Measurements from ENCODE around the gene DRC1.

DRC1 gene

DNA sequence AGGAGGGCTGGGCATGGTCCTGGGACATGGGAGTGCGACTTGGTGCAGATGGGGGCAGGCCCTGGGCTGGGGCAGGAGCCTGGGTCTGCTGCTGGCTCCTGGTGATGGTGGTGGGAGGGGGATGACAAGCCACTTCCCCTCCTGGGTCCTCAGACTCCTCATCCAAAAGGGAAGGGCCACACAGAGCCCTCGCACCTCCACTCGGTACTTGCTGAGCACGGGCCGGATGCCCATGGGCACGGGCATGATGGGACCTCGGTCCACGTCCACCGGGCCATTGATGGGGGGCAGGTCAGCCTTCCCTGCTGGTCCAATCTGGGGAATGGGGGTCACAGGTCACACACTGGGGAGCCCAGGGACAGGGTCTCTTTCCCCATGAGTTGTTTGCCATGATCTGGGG lies 72.1 kb downstream of the DRC1 start:
- Histone ChIP-seq H3K4me3 (ENCODE audit: low read depth, low read length) (no peak overlapping the region), H3K27me3 (ENCODE audit: control insufficient read depth, insufficient read depth, low read length) (no peaks in the 10 kb centered on the region), H3K36me3 (ENCODE audit: control insufficient read depth, insufficient read depth, low read length) (no peaks in the 10 kb centered on the region), H2AFZ (no peak overlapping the region), H3K9ac (no peak overlapping the region), H3K79me2 (no peaks in the 10 kb centered on the region), H3K4me2 (ENCODE audit: low read length) (no peak overlapping the region), H3K4me1 (no peaks in the 10 kb centered on the region), H3K9me3 (ENCODE audit: control insufficient read depth, low read length) (no peaks in the 10 kb centered on the region), H3K27ac (no peak overlapping the region)
- TF ChIP-seq CTCF (IDR thresholded peaks at IDR 0.05), result no peak

- no peak for TF ChIP-seq CTCF (IDR thresholded peaks at IDR 0.05)
- no peaks in the 10 kb centered on the region for H3K79me2 ChIP-seq
- no peaks in the 10 kb centered on the region for H3K9me3 ChIP-seq (ENCODE audit: control insufficient read depth, low read length)
- no peak overlapping the region for H2AFZ ChIP-seq
- H3K27ac ChIP-seq, result no peak overlapping the region
- no peak overlapping the region for H3K4me2 ChIP-seq (ENCODE audit: low read length)
- H3K9ac ChIP-seq, result no peak overlapping the region
- no peaks in the 10 kb centered on the region for H3K4me1 ChIP-seq
- no peak overlapping the region for H3K4me3 ChIP-seq (ENCODE audit: low read depth, low read length)
- no peaks in the 10 kb centered on the region for H3K27me3 ChIP-seq (ENCODE audit: control insufficient read depth, insufficient read depth, low read length)
- H3K36me3 ChIP-seq (ENCODE audit: control insufficient read depth, insufficient read depth, low read length), result no peaks in the 10 kb centered on the region
These were observed 72.6 kb downstream of the DRC1 start for GRCh38 chr2:26474261-26474785.

DNA sequence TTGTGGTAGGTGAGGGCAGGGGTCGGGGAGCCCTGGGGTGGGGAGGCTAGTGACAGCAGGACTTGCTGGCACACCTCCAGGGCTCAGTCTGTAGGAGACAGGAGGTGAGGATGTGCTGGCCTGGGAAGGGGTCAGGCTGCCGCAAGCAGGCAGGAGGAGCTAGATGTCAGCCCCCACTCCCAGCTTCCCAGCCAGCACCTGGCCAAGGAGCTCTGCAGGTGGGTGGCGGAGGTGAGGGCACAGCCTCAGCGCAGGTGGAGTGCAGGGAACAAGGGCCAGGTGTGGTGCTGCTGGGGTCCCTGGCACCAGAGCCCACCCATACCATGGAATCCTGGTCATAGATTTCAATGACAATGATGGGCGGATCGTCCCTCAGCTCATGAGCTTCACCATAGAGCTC lies 73.3 kb downstream of the DRC1 start:
- Histone ChIP-seq H3K9me3 (ENCODE audit: control insufficient read depth, low read length) (no peaks in the 10 kb centered on the region), H3K4me1 (no peaks in the 10 kb centered on the region), H3K27ac (no peak overlapping the region), H2AFZ (no peak overlapping the region), H3K79me2 (no peaks in the 10 kb centered on the region), H3K9ac (no peak overlapping the region), H3K27me3 (ENCODE audit: control insufficient read depth, insufficient read depth, low read length) (no peaks in the 10 kb centered on the region), H3K4me2 (ENCODE audit: low read length) (no peak overlapping the region), H3K36me3 (ENCODE audit: control insufficient read depth, insufficient read depth, low read length) (no peaks in the 10 kb centered on the region), H3K4me3 (ENCODE audit: low read depth, low read length) (no peak overlapping the region)
- no peak for TF ChIP-seq CTCF (IDR thresholded peaks at IDR 0.05)

DNA sequence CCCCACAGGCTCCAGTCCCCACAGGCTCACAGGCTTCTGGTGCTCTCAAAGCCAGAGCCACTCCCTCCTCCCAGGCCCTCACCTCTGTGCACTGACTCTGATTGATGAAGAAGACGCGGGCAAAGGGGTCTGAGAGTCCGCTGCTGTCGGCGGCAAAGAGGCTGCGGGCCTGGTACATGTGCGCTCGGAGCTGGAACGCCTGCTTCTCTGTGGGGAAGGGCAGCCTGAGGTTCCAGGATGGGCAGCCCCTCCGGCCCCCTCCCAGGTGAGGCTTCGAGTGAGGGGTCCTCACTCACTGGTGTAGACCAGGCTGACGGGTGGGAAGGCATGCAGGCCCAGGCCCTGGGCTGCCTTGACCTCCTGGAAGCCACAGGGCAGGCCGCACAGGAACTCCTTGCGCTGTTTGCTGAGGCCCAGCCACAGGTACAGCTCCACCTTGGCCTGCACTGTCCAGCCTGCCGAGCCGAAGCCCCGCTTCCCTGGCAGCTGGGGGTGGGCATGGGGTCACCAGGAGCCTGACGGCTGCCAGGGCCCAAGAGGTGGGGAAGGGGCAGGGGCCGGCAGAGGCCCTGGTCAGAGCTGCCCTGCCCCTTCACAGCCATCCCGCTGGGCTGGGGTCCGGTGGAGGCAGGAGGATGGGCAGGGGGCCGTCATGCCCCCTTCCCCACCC lies 74.2 kb downstream of the DRC1 start:
- no peaks in the 10 kb centered on the region for H3K4me1 ChIP-seq
- H3K4me3 ChIP-seq (ENCODE audit: low read depth, low read length), result no peak overlapping the region
- no peaks in the 10 kb centered on the region for H3K27me3 ChIP-seq (ENCODE audit: control insufficient read depth, insufficient read depth, low read length)
- TF ChIP-seq CTCF (IDR thresholded peaks at IDR 0.05), result no peak
- no peaks in the 10 kb centered on the region for H3K9me3 ChIP-seq (ENCODE audit: control insufficient read depth, low read length)
- no peak overlapping the region for H3K27ac ChIP-seq
- no peaks in the 10 kb centered on the region for H3K36me3 ChIP-seq (ENCODE audit: control insufficient read depth, insufficient read depth, low read length)
- no peak overlapping the region for H3K4me2 ChIP-seq (ENCODE audit: low read length)
- no peaks in the 10 kb centered on the region for H3K79me2 ChIP-seq
- H2AFZ ChIP-seq, result no peak overlapping the region
- H3K9ac ChIP-seq, result no peak overlapping the region

Measured in parathyroid adenoma (tissue), 2 donors.